ENCODE data around the gene KCNA4. TPM values are rescaled to one million over a fixed set of nuclear protein-coding genes. Genes with fewer than 3 reads are reported as not detected.
"Not testable (repeated sequence)": the region's sequence is repeated elsewhere in the genome, so short reads cannot be mapped to it uniquely, and the experiment has no call there.

KCNA4 gene
- total and polyA plus RNA-seq, 7 experiments from 2014 or later: not detected

DNA sequence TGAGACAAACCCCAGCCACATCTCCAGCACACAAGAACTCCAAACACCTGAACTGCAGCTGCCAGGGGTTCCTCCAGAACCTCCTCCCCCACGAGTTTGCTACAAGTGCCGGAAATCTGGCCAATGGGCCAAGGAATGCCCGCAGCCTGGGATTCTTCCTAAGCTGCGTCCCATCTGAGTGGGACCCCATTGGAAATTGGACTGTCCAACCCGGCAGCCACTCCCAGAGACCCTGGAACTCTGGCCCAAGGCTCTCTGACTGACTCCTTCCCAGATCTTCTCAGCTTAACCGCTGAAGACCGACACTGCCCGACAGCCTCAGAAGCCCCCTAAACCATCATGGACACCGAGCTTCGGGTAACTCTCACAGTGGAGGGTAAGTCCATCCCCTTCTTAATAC lies 41.2 kb downstream of the KCNA4 start:
- intact Hi-C loops (cut with micrococcal nuclease); DNase-seq; H3K27me3 ChIP-seq (ENCODE audit: control insufficient read depth in 2 of 2, insufficient read depth in 2 of 2, low read length in 2 of 2); H3K4me3 ChIP-seq (ENCODE audit: low read length); H3K4me1 ChIP-seq (ENCODE audit: control insufficient read depth in 2 of 2, insufficient read depth in 2 of 2, low read length in 2 of 2); H3K27ac Mint-ChIP-seq; H3K27ac ChIP-seq (ENCODE audit: low read depth, low read length); H3K36me3 Mint-ChIP-seq; POLR2A ChIA-PET; H3K36me3 ChIP-seq (ENCODE audit: control insufficient read depth in 2 of 3, insufficient read depth in 3 of 3, low read length in 3 of 3); H3K4me1 Mint-ChIP-seq; CTCF ChIA-PET; ATAC-seq; H3K27me3 Mint-ChIP-seq; H3K9me3 ChIP-seq (ENCODE audit: control insufficient read depth in 2 of 3, low read length in 3 of 3); H3K4me3 Mint-ChIP-seq: not testable (repeated sequence)
- peaks cover 0 to 20% (median 14%) of the 10 kb centered on the region in 11 donors for H3K9me3 Mint-ChIP-seq

DNA sequence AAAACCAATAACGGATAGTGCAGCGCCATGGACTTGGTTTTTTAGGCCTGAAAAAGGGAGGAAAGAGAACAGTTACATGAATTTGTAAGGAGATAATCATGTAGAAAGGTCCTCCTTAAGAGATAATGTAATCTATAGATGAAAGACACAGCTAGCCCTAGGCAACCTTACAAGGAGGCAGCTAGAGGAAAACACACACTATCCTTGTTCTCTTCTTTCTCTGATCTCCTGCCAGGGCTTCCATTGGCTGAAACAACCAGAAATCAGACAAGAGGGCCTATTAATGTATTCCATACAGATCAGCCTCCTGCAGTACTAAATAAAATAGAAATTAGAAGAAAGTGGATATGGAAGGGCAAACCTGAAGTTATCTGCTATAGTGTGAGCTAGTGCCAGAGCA lies 53.0 kb downstream of the KCNA4 start:
- Histone ChIP-seq H3K9me3 (ENCODE audit: control insufficient read depth in 2 of 3, low read length in 3 of 3) (no peaks in the 10 kb centered on the region), H3K4me1 (ENCODE audit: control insufficient read depth in 2 of 2, insufficient read depth in 2 of 2, low read length in 2 of 2) (no peaks in the 10 kb centered on the region), H3K27ac (ENCODE audit: low read depth, low read length) (no peak overlapping the region), H3K36me3 (ENCODE audit: control insufficient read depth in 2 of 3, insufficient read depth in 3 of 3, low read length in 3 of 3) (no peaks in the 10 kb centered on the region), H3K27me3 (ENCODE audit: control insufficient read depth in 2 of 2, insufficient read depth in 2 of 2, low read length in 2 of 2) (no peaks in the 10 kb centered on the region), H3K4me3 (ENCODE audit: low read length) (no peak overlapping the region)
- intact Hi-C loops (cut with micrococcal nuclease): no loop called here
- Mint-ChIP-seq H3K9me3 (peaks cover 0 to 6% (median 0%) of the 10 kb centered on the region in 11 donors), H3K27me3 (no peaks in the 10 kb centered on the region), H3K36me3 (no peaks in the 10 kb centered on the region), H3K4me3 (no peak overlapping the region), H3K4me1 (no peaks in the 10 kb centered on the region), H3K27ac (no peak overlapping the region)
- DNase-seq (no peak), ATAC-seq (no peak)
- ChIA-PET CTCF (no interaction called here), POLR2A (no interaction called here)

DNA sequence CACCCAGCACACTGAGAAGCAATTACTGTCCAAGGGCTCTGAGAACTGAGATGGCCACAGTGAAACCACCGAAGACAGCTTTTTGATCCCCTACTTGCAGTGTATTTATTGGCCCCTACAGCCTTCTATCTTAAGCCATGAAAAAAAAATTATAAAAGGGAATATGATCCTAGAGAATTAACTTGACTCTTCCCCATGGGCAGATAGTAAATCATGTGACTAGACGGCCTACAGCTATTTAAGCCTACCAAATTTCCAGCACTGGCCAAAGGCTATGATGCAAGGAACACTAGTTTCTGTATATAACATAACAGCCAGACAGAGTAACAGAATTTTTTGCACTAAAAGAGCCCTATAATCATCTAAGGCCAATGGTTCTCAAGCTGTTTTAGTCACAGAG lies 53.8 kb downstream of the KCNA4 start:
- ChIA-PET POLR2A (no interaction called here), CTCF (no interaction called here)
- no peaks in the 10 kb centered on the region for H3K4me1 Mint-ChIP-seq
- H3K27me3 Mint-ChIP-seq: no peaks in the 10 kb centered on the region
- Histone ChIP-seq H3K4me3 (ENCODE audit: low read length) (no peak overlapping the region), H3K36me3 (ENCODE audit: control insufficient read depth in 2 of 3, insufficient read depth in 3 of 3, low read length in 3 of 3) (no peaks in the 10 kb centered on the region), H3K27me3 (ENCODE audit: control insufficient read depth in 2 of 2, insufficient read depth in 2 of 2, low read length in 2 of 2) (no peaks in the 10 kb centered on the region), H3K27ac (ENCODE audit: low read depth, low read length) (no peak overlapping the region), H3K4me1 (ENCODE audit: control insufficient read depth in 2 of 2, insufficient read depth in 2 of 2, low read length in 2 of 2) (no peaks in the 10 kb centered on the region), H3K9me3 (ENCODE audit: control insufficient read depth in 2 of 3, low read length in 3 of 3) (no peaks in the 10 kb centered on the region)
- intact Hi-C loops (cut with micrococcal nuclease): no loop called here
- DNase-seq (no peak), ATAC-seq (no peak)
- H3K27ac Mint-ChIP-seq: no peak overlapping the region
- H3K9me3 Mint-ChIP-seq: peaks cover 0 to 6% (median 0%) of the 10 kb centered on the region in 11 donors
- no peak overlapping the region for H3K4me3 Mint-ChIP-seq
- H3K36me3 Mint-ChIP-seq: no peaks in the 10 kb centered on the region

DNA sequence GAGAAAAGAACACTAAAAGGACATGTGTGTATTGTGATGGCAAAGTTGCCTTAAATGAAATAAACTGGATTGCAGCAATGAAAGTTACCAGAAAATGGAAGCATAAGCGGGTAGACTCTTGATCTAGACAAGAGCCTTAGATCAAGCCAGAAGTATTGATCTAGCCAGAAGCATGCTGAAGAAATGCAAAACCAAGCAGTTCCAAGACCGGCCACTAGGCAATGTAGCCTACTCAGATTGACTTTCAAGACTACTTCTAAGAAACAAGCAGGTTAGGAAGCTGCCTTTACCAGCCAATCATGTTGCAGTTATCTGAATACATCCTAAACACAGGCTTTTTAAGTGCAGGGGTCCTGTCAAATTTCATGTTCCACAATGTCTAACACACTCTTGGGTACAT lies 54.6 kb downstream of the KCNA4 start:
- H3K27me3 ChIP-seq (ENCODE audit: control insufficient read depth in 2 of 2, insufficient read depth in 2 of 2, low read length in 2 of 2): no peaks in the 10 kb centered on the region
- H3K9me3 Mint-ChIP-seq: peaks cover 0 to 6% (median under 1%) of the 10 kb centered on the region in 11 donors
- ATAC-seq: no peak
- H3K27ac ChIP-seq (ENCODE audit: low read depth, low read length): no peak overlapping the region
- H3K27ac Mint-ChIP-seq: no peak overlapping the region
- POLR2A ChIA-PET: no interaction called here
- no peaks in the 10 kb centered on the region for H3K36me3 Mint-ChIP-seq
- no peak for DNase-seq
- H3K4me1 ChIP-seq (ENCODE audit: control insufficient read depth in 2 of 2, insufficient read depth in 2 of 2, low read length in 2 of 2): no peaks in the 10 kb centered on the region
- no peaks in the 10 kb centered on the region for H3K4me1 Mint-ChIP-seq
- H3K4me3 ChIP-seq (ENCODE audit: low read length): no peak overlapping the region
- no peak overlapping the region for H3K4me3 Mint-ChIP-seq
- CTCF ChIA-PET: no interaction called here
- no peaks in the 10 kb centered on the region for H3K36me3 ChIP-seq (ENCODE audit: control insufficient read depth in 2 of 3, insufficient read depth in 3 of 3, low read length in 3 of 3)
- no peaks in the 10 kb centered on the region for H3K27me3 Mint-ChIP-seq
- H3K9me3 ChIP-seq (ENCODE audit: control insufficient read depth in 2 of 3, low read length in 3 of 3): no peaks in the 10 kb centered on the region
- intact Hi-C loops (cut with micrococcal nuclease): no loop called here

Other genes with a start within 250 kb of the KCNA4 start
- gene FSHB, start 214.0 kb upstream of the KCNA4 start, total RNA-seq: not detected
- gene FSHB, start 214.0 kb upstream of the KCNA4 start, polyA plus RNA-seq: not detected